ENCODE results near the gene IL23R.

- no peak for TF ChIP-seq CTCF (IDR thresholded peaks at IDR 0.05 in 4 of 5, conservative IDR thresholded peaks at IDR 0.05 in 1 of 5)
- no peak for TF ChIP-seq POLR2A (IDR thresholded peaks at IDR 0.05)
Observed at GRCh38 chr1:67174716-67175284, 8.5 kb downstream of the IL23R start.

Data from gastrocnemius medialis (tissue), 4 donors.